Prostate gland (tissue), 2 donors: Measurements from ENCODE around the gene SETD3. TPM values are rescaled to one million over a fixed set of nuclear protein-coding genes. Genes with fewer than 3 reads are reported as not detected.

ENCODE experiments used
- DNase-seq: peaks from one replicate; pipeline ENCODE4 v3.0.0-alpha.2; 2019; ENCODE audit warnings: low spot score
- H3K27ac ChIP-seq, 2 donors: fragments of 200-600 bp; sonication (generic); 2 replicates each; pipeline ENCODE4 v1.5.1; 2017 to 2019
- H3K27me3 ChIP-seq: fragments of 200-600 bp; sonication (generic); replicated peaks from 2 replicates; pipeline ENCODE4 v1.5.1; 2019; ENCODE audit not compliant: insufficient read depth
- H3K36me3 ChIP-seq, 2 donors: fragments of 200-600 bp; sonication (generic); 1 replicate in 1 of 2; 2 replicates in 1 of 2; pipeline versions ENCODE4 v1.5.1 to v1.8.1; 2017 to 2019
- H3K4me1 ChIP-seq: fragments of 200-600 bp; sonication (generic); replicated peaks from 2 replicates; pipeline ENCODE4 v1.5.1; 2019
- H3K4me3 ChIP-seq, 2 donors: fragments of 200-600 bp; sonication (generic); 2 replicates each; pipeline ENCODE4 v1.5.1; 2017 to 2019
- H3K9me3 ChIP-seq: fragments of 200-600 bp; sonication (generic); 2 replicates; pipeline ENCODE4 v1.5.1; 2017
- POLR2A ChIP-seq: fragments of 450-650 bp; IDR thresholded peaks from one replicate; pipeline ENCODE4 v1.6.1; 2016; ENCODE audit warnings: antibody characterized with exemption, mild to moderate bottlenecking
- POLR2AphosphoS5 ChIP-seq: sonication (generic); formaldehyde crosslinking; IDR thresholded peaks from one replicate; pipeline ENCODE4 v1.6.1; 2017; ENCODE audit warnings: antibody characterized with exemption
- WGBS: methylation state at CpG from one replicate; pipeline ENCODE4 v1.1.5; 2018; 5-methylcytosine and 5-hydroxymethylcytosine counted together
- intact Hi-C: fragments of 100-400 bp; cut with DNase I; formaldehyde crosslinking; loops from one replicate; pipeline ENCODE4 v1.14.2; 2022
- total RNA-seq, 2 donors: library from RNA; depleted of rRNA; stranded (reverse); fragments of >200 nt; gene quantifications; one replicate each; pipeline ENCODE4 v1.1.0, GENCODE V29; 2016
- TF ChIP-seq, protein P1 (sequence below), 4 experiments: fragments of 200-600 bp in 2 of 4; fragments of 450-650 bp in 2 of 4; sonication (generic) in 2 of 4; IDR thresholded peaks; 1 replicate in 3 of 4; 2 replicates in 1 of 4; pipeline ENCODE4 v1.5.1; 2016 to 2019; ENCODE audit warnings: antibody characterized with exemption in 4 of 4, mild to moderate bottlenecking in 2 of 4, moderate library complexity in 2 of 4

The SETD3 gene
- total RNA-seq, 2 donors from 2014 or later: 59.5 to 106 TPM

DNA sequence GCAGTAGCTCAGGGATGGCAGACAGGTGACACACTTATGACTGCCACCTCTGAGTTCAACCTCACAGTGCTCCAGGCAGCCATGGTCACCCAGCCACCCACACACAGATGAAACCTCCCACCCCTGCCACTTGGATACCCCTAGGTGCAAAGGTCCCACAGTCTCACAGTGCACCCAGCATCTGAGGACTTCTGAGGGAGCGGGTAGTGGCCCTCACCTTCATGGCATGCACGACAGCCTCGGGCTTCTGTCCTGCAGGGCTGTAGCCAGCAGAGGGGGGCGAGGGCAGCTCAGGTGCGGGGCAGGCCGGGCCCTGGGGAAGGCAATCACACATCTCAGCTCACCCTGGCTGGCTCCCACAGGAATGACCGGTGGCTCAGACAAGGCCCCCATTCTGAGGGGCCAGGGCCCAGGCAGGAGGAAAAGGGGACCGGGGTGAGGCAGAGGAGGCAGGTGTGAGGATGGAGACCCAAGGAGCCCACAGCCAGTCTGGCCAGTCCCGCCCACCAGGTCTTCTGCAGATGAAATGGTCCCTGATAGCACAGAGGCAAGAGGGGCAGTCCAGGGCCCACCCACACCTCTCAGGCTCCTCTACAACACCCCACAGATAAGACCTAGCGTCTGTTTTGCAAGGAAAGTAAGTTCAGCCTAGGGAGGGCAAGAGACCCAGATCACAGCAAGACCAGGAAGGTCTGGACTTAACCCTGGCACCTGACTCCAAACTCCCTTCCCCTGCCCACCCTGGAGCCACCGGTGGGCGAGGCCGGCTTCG lies 36.4 kb upstream of the SETD3 start:
- Histone ChIP-seq H3K36me3 (peaks cover 0 to 4% of the 10 kb centered on the region in 2 donors), H3K4me1 (no peaks in the 10 kb centered on the region), H3K27ac (no peak overlapping the region), H3K4me3 (no peak overlapping the region), H3K9me3 (no peaks in the 10 kb centered on the region), H3K27me3 (no peaks in the 10 kb centered on the region)
- intact Hi-C loops: loop anchor here (10.0 kb wide), 2 partner anchors 278 to 378 kb away; partner anchors contain the start of gene EML1
- no peak for DNase-seq
- TF ChIP-seq POLR2AphosphoS5: no peak
- TF ChIP-seq, protein P1, sequence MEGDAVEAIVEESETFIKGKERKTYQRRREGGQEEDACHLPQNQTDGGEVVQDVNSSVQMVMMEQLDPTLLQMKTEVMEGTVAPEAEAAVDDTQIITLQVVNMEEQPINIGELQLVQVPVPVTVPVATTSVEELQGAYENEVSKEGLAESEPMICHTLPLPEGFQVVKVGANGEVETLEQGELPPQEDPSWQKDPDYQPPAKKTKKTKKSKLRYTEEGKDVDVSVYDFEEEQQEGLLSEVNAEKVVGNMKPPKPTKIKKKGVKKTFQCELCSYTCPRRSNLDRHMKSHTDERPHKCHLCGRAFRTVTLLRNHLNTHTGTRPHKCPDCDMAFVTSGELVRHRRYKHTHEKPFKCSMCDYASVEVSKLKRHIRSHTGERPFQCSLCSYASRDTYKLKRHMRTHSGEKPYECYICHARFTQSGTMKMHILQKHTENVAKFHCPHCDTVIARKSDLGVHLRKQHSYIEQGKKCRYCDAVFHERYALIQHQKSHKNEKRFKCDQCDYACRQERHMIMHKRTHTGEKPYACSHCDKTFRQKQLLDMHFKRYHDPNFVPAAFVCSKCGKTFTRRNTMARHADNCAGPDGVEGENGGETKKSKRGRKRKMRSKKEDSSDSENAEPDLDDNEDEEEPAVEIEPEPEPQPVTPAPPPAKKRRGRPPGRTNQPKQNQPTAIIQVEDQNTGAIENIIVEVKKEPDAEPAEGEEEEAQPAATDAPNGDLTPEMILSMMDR (IDR thresholded peaks at IDR 0.05): no peak
- TF ChIP-seq POLR2A: no peak
- WGBS: 80% methylated on average over 9 of the region's 14 CpGs

DNA sequence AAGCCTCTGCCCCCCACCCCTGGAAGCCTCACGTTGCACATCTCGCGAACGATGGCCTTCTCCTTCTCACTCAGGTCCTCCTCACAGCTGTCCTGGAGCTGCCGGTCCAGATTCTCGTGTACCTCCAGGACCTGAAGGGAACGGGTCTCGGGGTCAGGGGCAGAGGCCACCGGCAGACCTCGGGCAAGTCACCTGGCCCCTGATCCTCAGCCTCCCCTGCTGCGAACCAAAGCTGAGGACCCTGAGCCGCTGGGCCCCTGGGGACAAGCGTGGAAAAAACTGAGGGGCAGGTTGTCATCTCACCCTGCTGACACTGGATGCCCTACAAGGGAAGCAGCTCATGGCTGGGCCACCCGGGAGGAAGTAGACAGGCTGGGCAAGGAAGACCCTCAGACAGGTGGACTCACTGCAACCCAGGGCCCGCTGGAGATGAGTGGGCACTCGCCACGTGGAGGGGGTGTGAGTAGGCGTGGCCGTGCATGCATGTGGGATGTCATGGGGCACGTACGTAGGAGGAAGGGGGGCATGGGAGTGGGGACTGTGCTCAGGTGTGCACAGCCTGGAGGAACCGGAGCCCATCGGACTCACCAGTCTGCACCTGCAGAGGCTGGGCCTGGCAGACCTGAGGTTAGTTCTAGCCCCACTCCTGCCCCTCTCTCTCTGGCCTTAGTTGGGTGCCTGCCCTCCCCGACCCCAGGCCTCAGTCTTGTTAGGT lies 35.7 kb upstream of the SETD3 start:
- peaks cover 0 to 4% of the 10 kb centered on the region in 2 donors for H3K36me3 ChIP-seq
- no peaks in the 10 kb centered on the region for H3K9me3 ChIP-seq
- H3K27me3 ChIP-seq: no peaks in the 10 kb centered on the region
- intact Hi-C loops: loop anchor here (10.0 kb wide), 2 partner anchors 278 to 378 kb away; partner anchors contain the start of gene EML1
- DNase-seq: no peak
- H3K4me3 ChIP-seq: no peak overlapping the region
- no peak overlapping the region for H3K27ac ChIP-seq
- no peak for TF ChIP-seq POLR2AphosphoS5
- no peaks in the 10 kb centered on the region for H3K4me1 ChIP-seq
- 76% methylated on average over 22 of the region's 24 CpGs for WGBS

DNA sequence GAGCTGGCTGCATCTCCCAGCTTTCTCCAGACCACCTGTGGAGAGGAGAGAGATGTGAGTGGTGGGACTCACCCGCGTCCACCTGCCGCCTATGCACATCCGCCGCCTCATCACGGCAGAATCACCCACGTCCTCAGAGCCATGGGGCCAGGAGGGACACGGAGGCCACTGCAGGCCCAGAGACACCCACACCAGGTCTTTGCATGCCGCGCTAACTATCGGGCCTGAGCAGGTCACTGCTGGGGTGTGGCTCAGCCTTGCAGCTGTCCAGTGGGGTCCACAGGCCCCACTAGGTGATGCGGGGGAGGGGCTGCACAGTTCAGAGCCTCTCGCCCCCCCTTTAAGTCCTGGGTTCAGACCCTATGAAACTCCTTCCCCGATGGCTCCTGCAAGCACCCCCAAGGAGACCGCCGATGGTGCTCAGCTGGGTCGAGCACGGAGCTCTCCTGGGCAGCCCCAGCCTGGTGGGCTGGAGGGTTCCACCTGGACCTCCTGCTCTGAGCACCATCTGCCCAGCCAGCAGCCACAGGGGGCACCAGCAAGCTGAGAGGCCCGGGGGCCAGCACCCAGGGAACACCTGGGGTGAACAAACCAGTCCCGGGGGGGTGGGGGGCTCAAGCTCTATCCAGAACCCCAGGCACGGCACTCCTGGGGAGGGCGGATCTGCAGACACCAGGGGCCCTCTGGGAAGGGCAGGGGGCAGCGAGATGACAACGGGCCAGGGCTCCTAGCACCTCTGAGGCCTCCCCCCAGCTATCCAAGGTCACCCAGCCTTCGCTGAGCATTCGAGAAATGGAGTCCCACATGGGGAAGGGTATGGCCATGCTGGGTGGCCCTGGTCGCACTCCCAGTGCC lies 34.9 kb upstream of the SETD3 start:
- Histone ChIP-seq H3K4me1 (no peaks in the 10 kb centered on the region), H3K4me3 (no peak overlapping the region), H3K27me3 (no peaks in the 10 kb centered on the region), H3K27ac (no peak overlapping the region), H3K9me3 (no peaks in the 10 kb centered on the region), H3K36me3 (peaks cover 0 to 4% of the 10 kb centered on the region in 2 donors)
- no peak for TF ChIP-seq POLR2A
- TF ChIP-seq, protein P1 (IDR thresholded peaks at IDR 0.05): no peak
- no peak for TF ChIP-seq POLR2AphosphoS5
- 85% methylated on average over 26 of the region's 27 CpGs for WGBS
- intact Hi-C loops: loop anchor here (10.0 kb wide), 2 partner anchors 279 to 379 kb away; partner anchors contain the start of gene EML1
- DNase-seq: no peak

DNA sequence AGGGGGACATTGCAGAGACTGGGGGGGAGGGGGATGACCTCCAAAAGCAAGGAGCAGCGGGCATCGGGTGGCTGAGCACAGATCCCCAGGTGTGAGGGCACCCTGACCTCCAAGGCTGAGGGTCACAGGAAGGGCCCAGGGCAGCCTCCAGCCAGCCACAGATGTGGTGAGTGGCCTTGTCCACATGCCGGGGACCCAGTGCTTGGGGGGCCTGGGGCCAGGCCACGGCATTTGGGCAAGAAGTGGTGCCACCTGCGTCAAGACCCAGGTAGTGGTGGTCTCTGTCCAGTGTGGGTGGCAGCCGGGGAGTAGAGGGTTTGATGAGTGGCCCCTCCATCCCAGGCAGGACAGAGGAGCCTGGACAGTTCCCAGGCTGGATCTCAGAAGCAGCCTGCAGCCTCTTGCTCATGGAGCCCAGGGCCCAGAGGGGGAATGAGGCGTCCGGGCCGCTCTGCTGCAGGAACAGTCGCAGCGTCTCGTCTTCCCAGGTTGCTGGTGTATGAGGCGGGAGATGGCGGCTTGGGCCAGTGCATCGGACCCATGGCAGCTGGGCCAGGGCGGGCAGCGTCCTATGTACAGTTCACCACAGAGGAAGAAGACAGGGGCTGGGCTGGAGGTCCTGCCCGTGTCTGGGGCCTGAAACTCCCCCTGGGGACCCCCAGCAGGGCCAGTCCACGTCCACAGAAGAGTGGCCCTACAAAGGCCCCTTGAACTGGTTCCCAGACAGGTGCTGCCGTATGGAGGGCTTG lies 34.1 kb upstream of the SETD3 start:
- no peaks in the 10 kb centered on the region for H3K4me1 ChIP-seq
- H3K27ac ChIP-seq: no peak overlapping the region
- peaks cover 0 to 4% of the 10 kb centered on the region in 2 donors for H3K36me3 ChIP-seq
- no peak overlapping the region for H3K4me3 ChIP-seq
- no peaks in the 10 kb centered on the region for H3K9me3 ChIP-seq
- WGBS: 92% methylated on average over 16 of the region's 20 CpGs
- no peaks in the 10 kb centered on the region for H3K27me3 ChIP-seq
- TF ChIP-seq POLR2AphosphoS5: no peak
- TF ChIP-seq, protein P1 (IDR thresholded peaks at IDR 0.05): no peak
- TF ChIP-seq POLR2A: no peak
- intact Hi-C loops: loop anchor here (10.0 kb wide), 2 partner anchors 280 to 380 kb away; partner anchors contain the start of gene EML1
- no peak for DNase-seq
